GM19351 (cell line): ENCODE measurements around the gene A3GALT2.

ENCODE experiments used
- ATAC-seq: cut with Tn5 transposase; IDR thresholded peaks from one replicate; pipeline ENCODE4 v1.9.1; 2021; ENCODE audit warnings: mild to moderate bottlenecking, moderate library complexity; ENCODE audit not compliant: unreplicated experiment

A3GALT2 gene

GRCh38 chr1:33274446-33274845 lies 46.5 kb downstream of the A3GALT2 start:
- ATAC-seq, result no peak

GRCh38 chr1:33273961-33274371 lies 46.9 kb downstream of the A3GALT2 start:
- no peak for ATAC-seq

GRCh38 chr1:33273406-33273805 lies 47.5 kb downstream of the A3GALT2 start:
- ATAC-seq, result no peak

- no peak for ATAC-seq
Observed at GRCh38 chr1:33272930-33273329, 48.0 kb downstream of the A3GALT2 start.

GRCh38 chr1:33272509-33272908 lies 48.4 kb downstream of the A3GALT2 start:
- no peak for ATAC-seq

- no peak for ATAC-seq
Observed at GRCh38 chr1:33271666-33272505, 49.0 kb downstream of the A3GALT2 start.

- no peak for ATAC-seq
Observed at GRCh38 chr1:33270808-33271465, 50.0 kb downstream of the A3GALT2 start.

- ATAC-seq, result no peak
Observed at GRCh38 chr1:33270379-33270778, 50.5 kb downstream of the A3GALT2 start.

GRCh38 chr1:33269621-33270020 lies 51.3 kb downstream of the A3GALT2 start:
- no peak for ATAC-seq

- ATAC-seq, result no peak
Observed at GRCh38 chr1:33268927-33269610, 51.8 kb downstream of the A3GALT2 start.

- ATAC-seq, result no peak
Observed at GRCh38 chr1:33268457-33268856, 52.4 kb downstream of the A3GALT2 start.

- no peak for ATAC-seq
Observed at GRCh38 chr1:33267468-33268205, 53.3 kb downstream of the A3GALT2 start.

- ATAC-seq, result no peak
Observed at GRCh38 chr1:33266766-33267165, 54.1 kb downstream of the A3GALT2 start.

- no peak for ATAC-seq
Observed at GRCh38 chr1:33265780-33266605, 54.9 kb downstream of the A3GALT2 start.

- ATAC-seq, result no peak
Observed at GRCh38 chr1:33263890-33264504, 56.9 kb downstream of the A3GALT2 start.

- no peak for ATAC-seq
Observed at GRCh38 chr1:33261344-33261743, 59.6 kb downstream of the A3GALT2 start.

GRCh38 chr1:33260439-33260838 lies 60.5 kb downstream of the A3GALT2 start:
- no peak for ATAC-seq

GRCh38 chr1:33259879-33260278 lies 61.0 kb downstream of the A3GALT2 start:
- ATAC-seq, result no peak

GRCh38 chr1:33258788-33259274 lies 62.1 kb downstream of the A3GALT2 start:
- no peak for ATAC-seq
